Effector CD4-positive, alpha-beta T cell (primary cell): ENCODE results near the gene TTLL1.

Experiments used
- DNase-seq: peaks from one replicate; pipeline ENCODE4 v3.0.0-alpha.2; 2020
- total RNA-seq: gene quantifications from one replicate; lab custom pipeline; 2026; lab: John Stamatoyannopoulos, UW

TTLL1 gene
- total RNA-seq: 7.7 reads per million, percentile 27 among the genes with 10 or more reads in this experiment

- DNase-seq: peak; percentile 80
Measured at GRCh38 chr22:43088984-43089717, at the start of gene TTLL1. TSS of gene TTLL1 (minus strand) at chr22:43089391. CDS start at chr22:43075586, 13,805 bp downstream.

- no peak for DNase-seq
Measured at GRCh38 chr22:43136801-43137200, 47.6 kb upstream of the TTLL1 start.

- DNase-seq: peak; percentile 35
Measured at GRCh38 chr22:43136255-43136654, 47.1 kb upstream of the TTLL1 start.

- DNase-seq: no peak
Measured at GRCh38 chr22:43135565-43135964, 46.4 kb upstream of the TTLL1 start.

- no peak for DNase-seq
Measured at GRCh38 chr22:43134553-43134952, 45.4 kb upstream of the TTLL1 start.

GRCh38 chr22:43133401-43133800, 44.2 kb upstream of the TTLL1 start:
- DNase-seq: no peak

- DNase-seq: no peak
Measured at GRCh38 chr22:43131773-43132501, 42.7 kb upstream of the TTLL1 start.

GRCh38 chr22:43129426-43130425, 40.5 kb upstream of the TTLL1 start:
- DNase-seq: no peak

- DNase-seq: no peak
Measured at GRCh38 chr22:43128928-43129424, 39.8 kb upstream of the TTLL1 start.

- no peak for DNase-seq
Measured at GRCh38 chr22:43128116-43128515, 38.9 kb upstream of the TTLL1 start.

- no peak for DNase-seq
Measured at GRCh38 chr22:43127166-43127908, 38.1 kb upstream of the TTLL1 start.

GRCh38 chr22:43126501-43127165, 37.4 kb upstream of the TTLL1 start:
- DNase-seq: no peak

GRCh38 chr22:43118953-43119458, 29.8 kb upstream of the TTLL1 start:
- DNase-seq: no peak

- DNase-seq: no peak
Measured at GRCh38 chr22:43118024-43118849, 29.0 kb upstream of the TTLL1 start.

- DNase-seq: no peak
Measured at GRCh38 chr22:43116932-43117331, 27.7 kb upstream of the TTLL1 start.

GRCh38 chr22:43114958-43115357, 25.8 kb upstream of the TTLL1 start:
- DNase-seq: no peak

GRCh38 chr22:43113526-43114251, 24.5 kb upstream of the TTLL1 start:
- no peak for DNase-seq

GRCh38 chr22:43110927-43111623, 21.9 kb upstream of the TTLL1 start:
- peak; percentile 30 for DNase-seq

- peak; percentile 25 for DNase-seq
Measured at GRCh38 chr22:43110444-43110926, 21.3 kb upstream of the TTLL1 start, which contains the start of gene BIK. TSS of gene BIK (plus strand) at chr22:43110750. CDS start at chr22:43124023, 13,273 bp downstream.
